H1 (cell line): ENCODE measurements around the gene PPP1R15B. TPM values are rescaled to one million over a fixed set of nuclear protein-coding genes. Genes with fewer than 3 reads are reported as not detected.

Experiments
- CTBP2 ChIP-seq: IDR thresholded peaks from 2 replicates; pipeline ENCODE4 v1.7.0; 2011; ENCODE audit warnings: borderline replicate concordance, mild to moderate bottlenecking, moderate library complexity, mixed read lengths, low read length; ENCODE audit not compliant: insufficient read depth, insufficient read length
- polyA plus RNA-seq, 7 experiments: library from polyadenylated mRNA; depleted of rRNA in 3 of 7; stranded (reverse) in 5 of 7; unstranded in 2 of 7; fragments of >200 nt in 5 of 7; fragments of 200-250 nt in 2 of 7; gene quantifications; 1 replicate in 5 of 7; 2 replicates in 1 of 7; 4 replicates in 1 of 7; pipeline versions ENCODE4 v1.2.1 to v1.2.3, GENCODE V29; 2011 to 2013; ENCODE audit warnings: missing spikeins in 2 of 7, mixed read lengths in 2 of 7
- total RNA-seq: library from RNA; stranded (reverse); fragmentation: NEBNext Ultra II Directional; extraction: Animal tissue kit (Norgen Biotek cat#: 25700); gene quantifications from 2 replicates; pipeline ENCODE4 v1.2.1, GENCODE V29; 2021

Gene PPP1R15B
- total and polyA plus RNA-seq, 2 of the 8 experiments (the other 6 are each of a cell fraction or from before 2014, with no cell fraction given): 14.4 to 72.2 TPM

DNA sequence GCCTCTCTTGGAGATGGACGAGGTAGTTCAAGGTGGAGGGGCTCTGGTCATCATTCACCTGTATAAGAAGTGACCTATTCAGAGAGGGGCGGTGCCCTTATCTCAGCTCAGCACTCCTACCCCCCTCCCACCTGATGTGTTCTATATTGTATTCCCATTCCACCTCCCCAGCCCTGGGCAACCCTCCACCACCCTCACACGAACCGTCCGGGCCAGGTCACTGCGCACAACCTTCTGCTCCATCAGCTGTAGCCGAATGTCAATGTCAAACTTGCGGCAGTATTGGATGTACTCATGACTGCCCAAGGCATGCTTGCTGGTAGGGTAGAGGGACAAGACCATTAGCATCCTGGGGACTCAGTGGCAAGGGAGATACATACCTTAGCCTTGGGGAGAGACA, 48.7 kb upstream of the PPP1R15B start (continued):
- TF ChIP-seq CTBP2: no peak
